MM.1S (cell line): ENCODE measurements around the gene BPIFB3.

Source experiments
- DNase-seq: peaks from one replicate; pipeline ENCODE4 v3.0.0-alpha.2; 2015
- H2AFZ ChIP-seq: fragments of 300-600 bp; sonication (generic); 2 replicates; pipeline ENCODE4 v1.6.0; 2016; ENCODE audit warnings: antibody characterized with exemption, low read length
- H3F3A ChIP-seq: fragments of 300-600 bp; sonication (generic); 2 replicates; pipeline ENCODE4 v1.6.1; 2016; ENCODE audit warnings: mild to moderate bottlenecking, antibody characterized with exemption, low read length, moderate library complexity, mixed read lengths; ENCODE audit not compliant: insufficient read depth
- H3K27ac ChIP-seq: fragments of 300-600 bp; sonication (generic); 2 replicates; pipeline ENCODE4 v1.5.1; 2016; ENCODE audit warnings: mild to moderate bottlenecking, low read length
- H3K27me3 ChIP-seq: fragments of 300-600 bp; sonication (generic); replicated peaks from 2 replicates; pipeline ENCODE4 v1.6.0; 2016; ENCODE audit warnings: low read length; ENCODE audit not compliant: insufficient read depth
- H3K36me3 ChIP-seq: fragments of 300-600 bp; sonication (generic); replicated peaks from 2 replicates; pipeline ENCODE4 v1.6.1; 2016; ENCODE audit warnings: mild to moderate bottlenecking, low read length, mixed read lengths; ENCODE audit not compliant: insufficient read depth
- H3K4me1 ChIP-seq: fragments of 300-600 bp; sonication (generic); 2 replicates; pipeline ENCODE4 v1.6.1; 2016; ENCODE audit warnings: low read length, mixed read lengths
- H3K4me2 ChIP-seq: fragments of 300-600 bp; sonication (generic); 2 replicates; pipeline ENCODE4 v1.6.0; 2016; ENCODE audit warnings: low read depth, low read length
- H3K4me3 ChIP-seq: fragments of 300-600 bp; sonication (generic); 2 replicates; pipeline ENCODE4 v1.5.1; 2016; ENCODE audit warnings: low read length, mixed read lengths
- H3K79me2 ChIP-seq: fragments of 300-600 bp; sonication (generic); 2 replicates; pipeline ENCODE4 v1.6.1; 2016; ENCODE audit warnings: mixed run types, low read length, mixed read lengths
- H3K9ac ChIP-seq: fragments of 300-600 bp; sonication (generic); 2 replicates; pipeline ENCODE4 v1.6.1; 2016; ENCODE audit warnings: low read length, mixed read lengths
- H3K9me2 ChIP-seq: fragments of 300-600 bp; sonication (generic); replicated peaks from 2 replicates; pipeline ENCODE4 v1.6.1; 2016; ENCODE audit warnings: mild to moderate bottlenecking, low read length, mixed read lengths; ENCODE audit not compliant: insufficient read depth
- H3K9me3 ChIP-seq: fragments of 300-600 bp; sonication (generic); replicated peaks from 2 replicates; pipeline ENCODE4 v1.6.1; 2016; ENCODE audit warnings: mild to moderate bottlenecking, low read length, mixed read lengths; ENCODE audit not compliant: insufficient read depth
- H4K20me1 ChIP-seq: fragments of 300-600 bp; sonication (generic); 2 replicates; pipeline ENCODE4 v1.6.1; 2016; ENCODE audit warnings: mild to moderate bottlenecking, low read length, moderate library complexity, mixed read lengths; ENCODE audit not compliant: insufficient read depth
- CTCF ChIP-seq: fragments of 300-600 bp; sonication (generic); IDR thresholded peaks from 2 replicates; pipeline ENCODE4 v1.5.1; 2016; ENCODE audit warnings: antibody characterized with exemption, low read length, mixed read lengths
- EZH2 ChIP-seq: fragments of 300-600 bp; sonication (generic); optimal IDR thresholded peaks from 2 replicates; pipeline ENCODE3; 2017; ENCODE audit warnings: low read depth, mild to moderate bottlenecking, antibody characterized with exemption, low read length, mixed read lengths
- EZH2phosphoT487 ChIP-seq: fragments of 300-600 bp; sonication (generic); IDR thresholded peaks from 2 replicates; pipeline ENCODE4 v1.6.1; 2018; ENCODE audit warnings: antibody characterized with exemption, low read length

Gene BPIFB3

DNA sequence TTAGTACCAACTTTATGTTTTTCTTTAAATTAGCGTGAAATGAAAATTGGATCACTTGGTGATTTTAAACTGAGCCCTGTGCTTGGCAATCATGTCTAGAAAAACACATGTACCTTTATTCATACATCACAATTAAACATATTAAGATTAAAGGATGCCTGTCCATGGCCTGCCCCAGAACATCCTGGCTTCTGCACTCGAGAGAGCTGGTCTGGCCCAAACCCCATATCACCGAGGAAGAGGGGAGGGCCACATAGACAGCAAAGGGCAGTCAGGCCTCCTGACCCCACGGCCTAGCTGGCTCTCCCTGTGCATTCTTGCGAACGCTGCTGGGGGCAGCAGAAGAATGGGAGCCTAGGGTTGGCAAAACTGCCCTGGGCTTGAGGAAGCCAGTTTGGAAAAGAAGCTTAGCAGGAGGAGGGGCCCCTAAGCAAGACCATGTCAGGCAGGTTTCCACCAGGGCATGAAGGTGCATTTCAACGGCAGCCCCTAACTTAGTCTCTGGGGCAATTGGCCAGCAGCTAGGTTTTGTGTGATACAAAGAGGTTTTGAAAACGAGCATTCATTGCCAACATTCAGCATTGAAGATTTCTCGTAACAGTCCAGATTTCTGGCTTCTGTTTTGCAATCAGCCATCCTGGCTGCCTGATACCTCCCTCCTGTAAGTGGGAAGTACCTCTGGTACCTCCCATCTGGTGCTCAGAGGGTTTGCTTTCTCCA is 8.6 kb downstream of the BPIFB3 start:
- DNase-seq = no peak
- H3K27ac ChIP-seq = no peak overlapping the region
- no peaks in the 10 kb centered on the region for H4K20me1 ChIP-seq
- no peaks in the 10 kb centered on the region for H3K9me2 ChIP-seq
- H3K27me3 ChIP-seq = peaks cover 25% of the 10 kb centered on the region
- TF ChIP-seq EZH2 (no peak), CTCF (no peak)
- H3K79me2 ChIP-seq = no peaks in the 10 kb centered on the region
- H3K36me3 ChIP-seq = no peaks in the 10 kb centered on the region
- no peak overlapping the region for H3K4me3 ChIP-seq
- no peaks in the 10 kb centered on the region for H3K4me1 ChIP-seq
- H2AFZ ChIP-seq = no peak overlapping the region
- no peak overlapping the region for H3K4me2 ChIP-seq
- no peak overlapping the region for H3K9ac ChIP-seq
- no peaks in the 10 kb centered on the region for H3F3A ChIP-seq
- no peaks in the 10 kb centered on the region for H3K9me3 ChIP-seq

- H3F3A ChIP-seq = no peaks in the 10 kb centered on the region
- no peak overlapping the region for H3K27ac ChIP-seq
- no peaks in the 10 kb centered on the region for H3K4me1 ChIP-seq
- peaks cover 25% of the 10 kb centered on the region for H3K27me3 ChIP-seq
- no peaks in the 10 kb centered on the region for H4K20me1 ChIP-seq
- TF ChIP-seq EZH2 (no peak), CTCF (no peak), EZH2phosphoT487 (no peak)
- H3K9me3 ChIP-seq = no peaks in the 10 kb centered on the region
- no peak for DNase-seq
- no peaks in the 10 kb centered on the region for H3K9me2 ChIP-seq
- H3K4me2 ChIP-seq = no peak overlapping the region
- no peak overlapping the region for H3K9ac ChIP-seq
- no peak overlapping the region for H3K4me3 ChIP-seq
- H3K79me2 ChIP-seq = no peaks in the 10 kb centered on the region
- H3K36me3 ChIP-seq = no peaks in the 10 kb centered on the region
- no peak overlapping the region for H2AFZ ChIP-seq
These were observed 9.1 kb downstream of the BPIFB3 start for GRCh38 chr20:33062825-33063149.

DNA sequence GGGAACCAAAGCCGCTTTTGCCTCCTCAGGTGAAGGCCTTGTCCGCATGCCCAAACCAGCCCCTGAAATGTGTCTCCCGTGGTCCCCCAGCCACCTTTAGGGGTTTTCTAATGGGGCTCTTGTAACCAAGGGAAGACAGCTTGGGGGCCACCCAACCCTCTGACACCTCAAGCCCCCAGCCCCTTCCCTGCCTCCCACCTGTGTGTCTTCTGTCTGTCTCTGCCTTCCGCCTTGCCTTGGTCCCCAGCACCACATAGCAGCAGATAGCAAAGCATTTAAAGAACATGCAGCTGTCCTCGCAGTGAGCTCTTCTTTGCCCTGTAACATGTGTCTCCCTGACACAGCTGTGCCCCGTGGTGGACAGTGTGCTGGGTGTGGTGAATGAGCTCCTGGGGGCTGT is 9.6 kb downstream of the BPIFB3 start:
- Histone ChIP-seq H3K9me3 (no peaks in the 10 kb centered on the region), H3K79me2 (no peaks in the 10 kb centered on the region), H3K36me3 (no peaks in the 10 kb centered on the region), H3K27ac (no peak overlapping the region), H3K9ac (no peak overlapping the region), H3K4me3 (no peak overlapping the region), H3K27me3 (peaks cover 25% of the 10 kb centered on the region), H3K4me1 (no peaks in the 10 kb centered on the region), H3F3A (no peaks in the 10 kb centered on the region), H2AFZ (no peak overlapping the region), H4K20me1 (no peaks in the 10 kb centered on the region), H3K4me2 (no peak overlapping the region), H3K9me2 (no peaks in the 10 kb centered on the region)
- no peak for TF ChIP-seq EZH2phosphoT487
- no peak for TF ChIP-seq CTCF
- no peak for TF ChIP-seq EZH2
- no peak for DNase-seq
